ENCODE data around the gene ST6GALNAC4. TPM values are rescaled to one million over a fixed set of nuclear protein-coding genes. Genes with fewer than 3 reads are reported as not detected.

Gene ST6GALNAC4
- total RNA-seq, 4 donors from 2014 or later, result 20.3 to 44.8 (median 35.9) TPM

- Histone ChIP-seq H3K36me3 (peaks cover 13 to 62% (median 30%) of the 10 kb centered on the region in 4 donors), H3K27ac (replicated peaks in 1 of 4) (peak overlapping the region in 3 of 4 donors; percentile 18 to 36 (median 26)), H3K4me3 (no peak overlapping the region), H3K27me3 (no peaks in the 10 kb centered on the region), H3K4me1 (peaks cover 53 to 75% (median 71%) of the 10 kb centered on the region in 4 donors), H3K9me3 (no peaks in the 10 kb centered on the region)
- no peak for TF ChIP-seq POLR2A (IDR thresholded peaks at IDR 0.05; ENCODE audit: low read depth)
- DNase-seq (ENCODE audit: extremely low spot score), result no peak
- intact Hi-C loops (cut with DNase I), result no loop called here
- 54% methylated on average over 3 of the region's 3 CpGs for WGBS
Observed at GRCh38 chr9:127946728-127947127, 29.9 kb upstream of the ST6GALNAC4 start.

GRCh38 chr9:127945942-127946341, 29.1 kb upstream of the ST6GALNAC4 start:
- H3K27ac ChIP-seq (replicated peaks in 1 of 4), result peak overlapping the region in 3 of 4 donors; percentile 18 to 36 (median 26)
- TF ChIP-seq POLR2AphosphoS5 (IDR thresholded peaks at IDR 0.05), result no peak
- no peak for TF ChIP-seq EP300 (IDR thresholded peaks at IDR 0.05)
- TF ChIP-seq POLR2A (IDR thresholded peaks at IDR 0.05; ENCODE audit: low read depth), result no peak
- no peak for TF ChIP-seq CTCF (IDR thresholded peaks at IDR 0.05)
- 88% methylated on average over 7 of the region's 9 CpGs for WGBS
- intact Hi-C loops (cut with DNase I), result no loop called here
- no peak for DNase-seq (ENCODE audit: extremely low spot score)
- peaks cover 48 to 71% (median 69%) of the 10 kb centered on the region in 4 donors for H3K4me1 ChIP-seq
- H3K27me3 ChIP-seq, result no peaks in the 10 kb centered on the region
- H3K9me3 ChIP-seq, result no peaks in the 10 kb centered on the region
- peaks cover 13 to 69% (median 32%) of the 10 kb centered on the region in 4 donors for H3K36me3 ChIP-seq
- no peak overlapping the region for H3K4me3 ChIP-seq

GRCh38 chr9:127945338-127945737, 28.5 kb upstream of the ST6GALNAC4 start:
- peaks cover 13 to 69% (median 32%) of the 10 kb centered on the region in 4 donors for H3K36me3 ChIP-seq
- intact Hi-C loops (cut with DNase I), result no loop called here
- H3K27me3 ChIP-seq, result no peaks in the 10 kb centered on the region
- peaks cover 42 to 65% (median 63%) of the 10 kb centered on the region in 4 donors for H3K4me1 ChIP-seq
- H3K4me3 ChIP-seq, result no peak overlapping the region
- TF ChIP-seq CTCF (IDR thresholded peaks at IDR 0.05), result no peak
- TF ChIP-seq POLR2AphosphoS5 (IDR thresholded peaks at IDR 0.05), result no peak
- no peak for TF ChIP-seq EP300 (IDR thresholded peaks at IDR 0.05)
- no peak for TF ChIP-seq POLR2A (IDR thresholded peaks at IDR 0.05; ENCODE audit: low read depth)
- no peaks in the 10 kb centered on the region for H3K9me3 ChIP-seq
- H3K27ac ChIP-seq (replicated peaks in 1 of 4), result peak overlapping the region in 1 of 4 donors; percentile 36
- 86% methylated on average over 19 of the region's 24 CpGs for WGBS
- no peak for DNase-seq (ENCODE audit: extremely low spot score)

- Histone ChIP-seq H3K4me1 (peaks cover 37 to 59% (median 57%) of the 10 kb centered on the region in 4 donors), H3K27me3 (no peaks in the 10 kb centered on the region), H3K9me3 (no peaks in the 10 kb centered on the region), H3K27ac (replicated peaks in 1 of 4) (peak overlapping the region in 1 of 4 donors; percentile 54), H3K4me3 (no peak overlapping the region), H3K36me3 (peaks cover 13 to 70% (median 33%) of the 10 kb centered on the region in 4 donors)
- intact Hi-C loops (cut with DNase I), result loop anchor here (5.0 kb wide), 1 partner anchor 38 kb away; the partner anchor contains the start of gene EEIG1
- no peak for TF ChIP-seq POLR2A (IDR thresholded peaks at IDR 0.05; ENCODE audit: low read depth)
- TF ChIP-seq POLR2AphosphoS5 (IDR thresholded peaks at IDR 0.05), result no peak
- TF ChIP-seq EP300 (IDR thresholded peaks at IDR 0.05), result no peak
- TF ChIP-seq CTCF (IDR thresholded peaks at IDR 0.05), result no peak
- WGBS, result 94% methylated on average over 15 of the region's 38 CpGs
- DNase-seq (ENCODE audit: extremely low spot score), result no peak
Observed at GRCh38 chr9:127944586-127945218, 27.9 kb upstream of the ST6GALNAC4 start.

GRCh38 chr9:127943731-127944144, 26.9 kb upstream of the ST6GALNAC4 start:
- Histone ChIP-seq H3K36me3 (peaks cover 13 to 65% (median 33%) of the 10 kb centered on the region in 4 donors), H3K27ac (replicated peaks in 1 of 4) (peak overlapping the region in 2 of 4 donors; percentile 38 to 54), H3K4me1 (peaks cover 31 to 55% (median 52%) of the 10 kb centered on the region in 4 donors), H3K27me3 (no peaks in the 10 kb centered on the region), H3K9me3 (no peaks in the 10 kb centered on the region), H3K4me3 (no peak overlapping the region)
- peak; percentile 92 to 98 (median 96) for TF ChIP-seq CTCF (IDR thresholded peaks at IDR 0.05)
- peak; percentile 45 to 69 for TF ChIP-seq POLR2AphosphoS5 (IDR thresholded peaks at IDR 0.05)
- TF ChIP-seq POLR2A (IDR thresholded peaks at IDR 0.05; ENCODE audit: low read depth), result no peak
- no peak for TF ChIP-seq EP300 (IDR thresholded peaks at IDR 0.05)
- DNase-seq (ENCODE audit: extremely low spot score), result peak; percentile 94
- 6% methylated on average over 5 of the region's 13 CpGs for WGBS
- intact Hi-C loops (cut with DNase I), result loop anchor here (1.0 to 5.0 kb wide), 3 partner anchors 39 to 173 kb away; partner anchors contain the start of gene EEIG1

All from esophagus muscularis mucosa (tissue), 4 donors.